ENCODE data around the gene TARM1.
"Not testable (repeated sequence)": the region's sequence is repeated elsewhere in the genome, so short reads cannot be mapped to it uniquely, and the experiment has no call there.

TARM1 gene

GRCh38 chr19:54045771-54046170 lies 35.4 kb downstream of the TARM1 start:
- no peak for TF ChIP-seq CTCF (IDR thresholded peaks at IDR 0.05)
- Histone ChIP-seq H3K4me3 (no peak overlapping the region), H3K27ac (no peak overlapping the region)
- no peak for DNase-seq (ENCODE audit: low spot score)

GRCh38 chr19:54042989-54043388 lies 38.2 kb downstream of the TARM1 start:
- Histone ChIP-seq H3K27ac (no peak overlapping the region), H3K4me3 (no peak overlapping the region)
- DNase-seq (ENCODE audit: low spot score), result no peak
- no peak for TF ChIP-seq CTCF (IDR thresholded peaks at IDR 0.05)

- TF ChIP-seq CTCF (IDR thresholded peaks at IDR 0.05), result no peak
- Histone ChIP-seq H3K27ac (no peak overlapping the region), H3K4me3 (no peak overlapping the region)
- no peak for DNase-seq (ENCODE audit: low spot score)
These were observed 39.1 kb downstream of the TARM1 start for GRCh38 chr19:54041969-54042606.

GRCh38 chr19:54040003-54040402 lies 41.2 kb downstream of the TARM1 start:
- no peak for TF ChIP-seq CTCF (IDR thresholded peaks at IDR 0.05)
- H3K4me3 ChIP-seq, result no peak overlapping the region
- no peak for DNase-seq (ENCODE audit: low spot score)
- no peak overlapping the region for H3K27ac ChIP-seq

GRCh38 chr19:54036542-54036941 lies 44.6 kb downstream of the TARM1 start:
- DNase-seq (ENCODE audit: low spot score); H3K27ac ChIP-seq; H3K4me3 ChIP-seq: not testable (repeated sequence)

GRCh38 chr19:54035215-54036178 lies 45.7 kb downstream of the TARM1 start:
- no peak for TF ChIP-seq CTCF (IDR thresholded peaks at IDR 0.05)
- no peak for DNase-seq (ENCODE audit: low spot score)
- no peak overlapping the region for H3K4me3 ChIP-seq
- no peak overlapping the region for H3K27ac ChIP-seq

GRCh38 chr19:54030895-54031586 lies 50.1 kb downstream of the TARM1 start:
- TF ChIP-seq CTCF (IDR thresholded peaks at IDR 0.05), result no peak
- H3K27ac ChIP-seq, result no peak overlapping the region
- no peak for DNase-seq (ENCODE audit: low spot score)
- H3K4me3 ChIP-seq, result no peak overlapping the region
